ENCODE measurements around the gene NCCRP1. TPM values are rescaled to one million over a fixed set of nuclear protein-coding genes. Genes with fewer than 3 reads are reported as not detected.
"Not testable (repeated sequence)": the region's sequence is repeated elsewhere in the genome, so short reads cannot be mapped to it uniquely, and the experiment has no call there.

NCCRP1 gene
- total RNA-seq, 4 donors from 2014 or later = 208 to 737 (median 262) TPM

- no peaks in the 10 kb centered on the region for H3K4me1 ChIP-seq
- 79 to 83% methylated on average over 5 of the region's 5 CpGs for WGBS, 2 donors
Observed at GRCh38 chr19:39217094-39217493, 20.3 kb downstream of the NCCRP1 start.

GRCh38 chr19:39218230-39219007 lies 21.7 kb downstream of the NCCRP1 start:
- intact Hi-C loops (cut with DNase I) = no loop called here
- 81% methylated on average over 14 to 15 of the region's 15 CpGs for WGBS, 2 donors
- no peaks in the 10 kb centered on the region for H3K36me3 ChIP-seq
- peaks cover 0 to 61% (median 2%) of the 10 kb centered on the region in 4 donors for H3K27me3 ChIP-seq
- no peak overlapping the region for H3K27ac ChIP-seq
- no peak overlapping the region for H3K4me3 ChIP-seq
- H3K4me1 ChIP-seq = no peaks in the 10 kb centered on the region
- H3K9me3 ChIP-seq = no peaks in the 10 kb centered on the region
- TF ChIP-seq POLR2A (IDR thresholded peaks at IDR 0.05) (no peak), CTCF (IDR thresholded peaks at IDR 0.05) (no peak)
- no peak for DNase-seq

More at GRCh38 chr19:39217094-39217493, 20.3 kb downstream of the NCCRP1 start:
- Histone ChIP-seq H3K36me3 (no peaks in the 10 kb centered on the region), H3K27ac (no peak overlapping the region), H3K27me3 (peaks cover 0 to 53% (median 2%) of the 10 kb centered on the region in 4 donors), H3K4me3 (no peak overlapping the region), H3K9me3 (no peaks in the 10 kb centered on the region)
- TF ChIP-seq CTCF (IDR thresholded peaks at IDR 0.05) (no peak), POLR2A (IDR thresholded peaks at IDR 0.05) (no peak)
- no peak for DNase-seq
- intact Hi-C loops (cut with DNase I) = no loop called here

GRCh38 chr19:39219108-39219507 lies 22.3 kb downstream of the NCCRP1 start:
- intact Hi-C loops (cut with DNase I); H3K9me3 ChIP-seq; H3K4me1 ChIP-seq; DNase-seq; H3K27ac ChIP-seq; H3K4me3 ChIP-seq; H3K36me3 ChIP-seq: not testable (repeated sequence)
- 53 to 64% methylated on average over 7 to 10 of the region's 10 CpGs for WGBS, 2 donors
- peaks cover 0 to 64% (median 2%) of the 10 kb centered on the region in 4 donors for H3K27me3 ChIP-seq

GRCh38 chr19:39223703-39224279 lies 27.0 kb downstream of the NCCRP1 start:
- DNase-seq = no peak
- Histone ChIP-seq H3K27me3 (peaks cover 0 to 55% (median 3%) of the 10 kb centered on the region in 4 donors), H3K4me1 (no peaks in the 10 kb centered on the region), H3K27ac (no peak overlapping the region), H3K4me3 (no peak overlapping the region), H3K9me3 (no peaks in the 10 kb centered on the region), H3K36me3 (no peaks in the 10 kb centered on the region)
- WGBS, 2 donors = 20 to 24% methylated on average over 4 of the region's 4 CpGs
- no peak for TF ChIP-seq POLR2A (IDR thresholded peaks at IDR 0.05)
- no peak for TF ChIP-seq CTCF (IDR thresholded peaks at IDR 0.05)
- intact Hi-C loops (cut with DNase I) = no loop called here

- no peaks in the 10 kb centered on the region for H3K9me3 ChIP-seq
- whole genome bisulfite sequencing, 2 donors = 12 to 34% methylated on average over 3 of the region's 3 CpGs
- no peak for TF ChIP-seq CTCF (IDR thresholded peaks at IDR 0.05)
- no peak for TF ChIP-seq POLR2A (IDR thresholded peaks at IDR 0.05)
- DNase-seq = no peak
- H3K27me3 ChIP-seq = peaks cover 0 to 44% (median 3%) of the 10 kb centered on the region in 4 donors
- H3K4me3 ChIP-seq = no peak overlapping the region
- no peak overlapping the region for H3K27ac ChIP-seq
- no peaks in the 10 kb centered on the region for H3K4me1 ChIP-seq
- intact Hi-C loops (cut with DNase I) = no loop called here
- no peaks in the 10 kb centered on the region for H3K36me3 ChIP-seq
Observed at GRCh38 chr19:39224910-39225309, 28.1 kb downstream of the NCCRP1 start.
